Measurements from ENCODE around the gene VAMP4.
"Not testable (repeated sequence)": the region's sequence is repeated elsewhere in the genome, so short reads cannot be mapped to it uniquely, and the experiment has no call there.

Gene VAMP4

GRCh38 chr1:171693541-171693940 is 48.3 kb downstream of the VAMP4 start:
- DNase-seq: not testable (repeated sequence)

GRCh38 chr1:171683870-171684269 is 58.0 kb downstream of the VAMP4 start:
- DNase-seq: no peak

- no peak for DNase-seq
Observed at GRCh38 chr1:171680339-171680738, 61.5 kb downstream of the VAMP4 start.

DNA sequence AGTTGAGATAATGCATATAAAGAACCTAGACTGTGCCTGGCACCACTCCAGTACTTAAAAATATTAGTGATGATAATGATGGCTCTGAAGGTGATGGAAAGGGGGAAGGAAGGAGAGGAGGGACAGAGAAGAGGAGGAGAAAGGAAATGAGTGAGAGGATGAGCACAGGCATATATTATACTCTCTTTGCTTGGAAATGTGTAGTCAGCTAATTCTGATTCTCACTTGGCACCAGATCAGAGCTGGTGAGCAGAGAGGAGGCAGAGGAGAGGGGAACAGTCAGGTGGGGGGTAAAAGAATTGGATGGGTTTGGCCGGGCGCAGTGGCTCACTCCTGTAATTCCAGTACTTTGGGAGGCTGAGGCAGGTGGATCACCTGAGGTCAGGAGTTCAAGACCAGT is 65.0 kb downstream of the VAMP4 start:
- no peak for DNase-seq

DNA sequence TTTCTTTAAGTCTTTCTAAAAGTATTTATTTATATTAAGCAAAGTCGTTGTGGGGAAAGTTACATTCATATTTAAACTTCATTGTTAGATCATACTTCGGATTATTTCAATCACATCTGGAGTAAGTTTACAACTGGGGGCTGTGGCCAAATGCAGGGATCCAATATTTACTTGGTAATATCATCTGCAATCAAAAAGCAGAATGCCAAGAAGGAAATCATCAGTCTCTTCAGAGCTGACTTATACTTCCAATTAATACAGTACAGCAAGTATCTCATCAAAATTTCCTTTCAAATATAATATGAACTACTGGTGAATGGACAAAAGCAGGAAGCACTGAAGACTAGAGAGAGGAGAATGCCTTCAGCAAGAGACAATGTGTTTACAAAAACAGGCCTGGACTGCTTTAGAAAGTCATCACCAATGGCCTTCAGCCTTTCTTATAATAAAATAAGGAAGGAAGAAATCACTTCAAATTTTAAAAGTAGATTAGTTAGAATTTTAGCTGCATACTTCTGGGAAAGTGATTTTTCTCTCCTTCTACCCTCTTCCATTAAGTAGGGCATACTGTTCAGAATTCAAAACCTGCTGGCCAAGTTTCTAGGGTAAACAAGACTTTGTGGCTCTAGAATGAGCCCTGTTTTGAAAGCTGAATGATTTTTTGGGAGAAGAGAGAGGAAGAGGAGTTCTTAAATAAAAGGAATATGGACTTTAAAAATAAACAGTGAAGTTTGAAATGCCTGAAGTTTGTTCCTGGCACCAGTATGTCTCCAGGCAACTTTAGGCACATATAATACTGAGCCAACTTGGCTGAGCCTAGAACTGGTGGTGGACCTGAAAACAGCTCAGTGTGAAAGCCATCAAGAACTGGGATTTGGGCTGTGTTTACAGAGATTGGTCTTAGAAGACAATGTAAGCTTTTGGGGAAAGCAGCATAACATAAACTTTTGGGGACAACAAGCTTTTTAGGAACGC is 67.1 kb downstream of the VAMP4 start:
- DNase-seq: no peak

DNA sequence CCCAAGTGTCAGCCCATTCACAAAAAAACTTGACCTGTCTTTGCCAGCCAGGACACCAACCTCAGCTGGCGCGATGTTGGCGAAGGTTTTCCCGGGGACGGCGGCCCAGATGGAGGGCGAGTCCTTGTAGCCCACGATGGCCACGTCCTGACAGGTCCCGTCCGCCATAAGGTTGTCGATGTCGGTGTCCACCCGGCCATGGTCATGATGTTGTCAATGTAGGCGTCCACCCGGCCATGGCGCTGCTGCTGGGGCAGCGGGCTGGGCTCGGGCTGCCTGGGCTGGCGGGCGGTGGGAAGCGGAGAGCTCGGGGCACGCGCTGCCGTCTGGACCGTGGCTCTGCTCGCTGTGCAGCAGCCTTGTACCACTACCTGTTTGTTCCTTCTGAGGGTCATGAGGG is 71.1 kb downstream of the VAMP4 start:
- DNase-seq: no peak

DNA sequence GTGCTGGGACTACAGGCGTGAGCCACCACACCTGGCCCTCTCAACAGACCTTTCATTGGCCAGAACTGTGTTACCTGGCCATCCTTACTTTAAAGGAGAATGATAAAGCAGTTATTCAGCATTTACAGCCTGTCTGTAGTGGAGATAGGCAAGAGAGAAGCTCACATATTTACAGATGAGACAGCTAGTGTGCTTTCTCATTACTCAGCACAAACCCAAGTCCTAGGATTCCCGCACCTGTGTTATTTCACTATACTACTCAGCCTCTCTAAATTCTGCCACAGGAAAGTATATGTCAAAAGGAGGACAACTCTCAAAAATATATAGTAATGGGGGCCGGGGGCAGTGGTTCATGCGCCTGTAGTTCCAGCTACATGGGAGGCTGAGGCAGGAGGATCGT is 73.5 kb downstream of the VAMP4 start:
- no peak for DNase-seq

DNA sequence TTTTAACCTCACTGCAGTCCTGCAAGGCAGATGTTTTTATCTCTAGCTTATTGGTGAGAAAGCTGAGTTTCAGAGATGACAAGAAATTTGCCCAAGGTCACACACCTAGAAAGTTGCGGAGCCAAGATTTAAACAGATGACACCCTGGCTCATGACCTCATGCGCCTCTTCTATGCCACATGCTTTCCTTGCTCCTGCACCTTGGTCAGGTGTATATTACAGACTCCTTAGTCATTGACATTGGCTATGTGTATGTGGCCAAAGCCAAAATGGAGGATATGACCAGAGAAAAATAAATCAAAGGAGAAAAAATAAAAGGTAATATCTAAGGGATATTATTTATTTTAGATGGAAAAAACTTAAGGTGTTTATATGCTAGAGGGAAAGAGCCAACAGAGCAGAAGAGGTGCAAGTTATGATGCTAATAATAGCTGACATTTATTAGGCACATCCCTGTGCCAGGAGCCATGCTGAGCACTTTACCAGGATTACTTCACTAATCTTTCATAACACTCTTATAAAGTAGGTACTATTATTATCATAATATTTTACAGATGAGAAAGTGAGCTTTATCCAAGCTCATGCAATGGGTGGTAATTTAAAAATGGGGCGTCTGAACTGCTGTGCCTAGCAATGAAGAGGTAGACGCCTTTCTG is 75.6 kb downstream of the VAMP4 start:
- no peak for DNase-seq

GRCh38 chr1:171664976-171665375 is 76.9 kb downstream of the VAMP4 start:
- no peak for DNase-seq

DNA sequence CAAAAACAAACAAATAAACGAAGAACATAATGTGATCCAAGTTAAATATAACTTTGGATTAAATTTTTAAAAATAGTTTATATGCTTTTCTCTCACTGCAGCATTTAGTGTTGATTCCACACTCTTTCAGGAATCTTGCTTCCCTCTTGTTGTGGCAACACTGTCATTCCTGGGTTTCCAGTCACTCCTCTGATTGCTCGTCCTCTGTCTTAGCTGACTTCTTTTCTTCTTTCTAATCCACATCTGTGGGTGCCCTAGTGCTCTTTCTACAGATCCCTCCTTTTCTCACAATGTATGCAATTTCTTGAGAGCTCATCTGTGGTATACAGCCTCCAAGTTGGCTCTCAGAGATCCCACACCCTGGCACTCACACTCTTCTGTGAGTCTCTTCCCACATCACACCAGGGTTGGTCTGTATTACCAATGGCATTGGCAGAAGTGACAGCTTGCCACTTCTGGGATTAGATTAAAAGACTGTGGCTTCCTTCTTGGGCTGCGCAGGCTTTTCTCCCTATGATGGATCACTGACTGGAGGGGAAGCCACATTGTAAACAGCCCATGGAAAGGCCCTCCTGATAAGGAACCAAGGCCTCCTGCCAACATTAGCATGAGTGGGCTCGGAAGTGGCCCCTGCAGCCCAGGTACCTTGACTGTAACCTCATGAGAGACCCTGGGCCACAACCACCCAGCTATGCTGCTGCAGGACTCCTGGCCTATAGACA is 77.8 kb downstream of the VAMP4 start:
- no peak for DNase-seq

DNA sequence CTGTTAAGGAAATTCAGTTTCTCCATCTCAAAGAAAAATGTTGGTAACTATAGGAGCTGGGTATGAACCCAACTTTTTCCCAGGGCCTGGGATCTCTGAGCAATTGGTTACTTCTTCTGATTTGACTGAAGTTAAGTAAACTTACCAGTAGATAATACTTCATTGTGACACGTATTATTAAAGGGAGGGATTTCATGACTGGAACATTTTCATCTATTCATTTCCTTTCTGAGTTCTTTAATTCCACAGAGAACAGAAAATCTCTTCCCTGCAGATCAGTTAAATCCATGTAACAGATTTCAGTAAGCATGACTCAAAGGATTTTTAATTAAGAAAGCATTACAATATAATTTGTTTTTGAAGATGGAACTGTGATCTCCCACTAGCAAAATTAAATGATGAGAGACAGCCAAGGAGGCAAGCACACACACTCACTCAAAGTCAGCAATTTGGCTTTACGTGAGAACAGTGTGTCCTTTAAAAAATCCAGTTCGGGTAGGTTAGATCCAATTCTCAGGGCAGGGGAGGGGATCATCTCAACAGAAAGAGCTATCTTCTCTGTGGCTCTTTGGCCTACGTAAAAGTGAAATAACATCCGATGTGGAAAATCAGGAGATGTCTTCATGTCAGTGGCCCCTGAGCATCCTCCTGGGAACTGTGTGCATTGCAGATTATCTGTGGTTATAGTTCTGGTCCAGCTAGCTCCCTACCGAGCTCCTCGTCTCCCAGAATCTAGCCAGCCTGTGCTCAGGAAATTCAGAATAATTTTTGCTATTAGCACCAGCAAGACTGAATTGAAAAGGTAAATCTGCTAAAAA is 78.6 kb downstream of the VAMP4 start:
- no peak for DNase-seq

DNA sequence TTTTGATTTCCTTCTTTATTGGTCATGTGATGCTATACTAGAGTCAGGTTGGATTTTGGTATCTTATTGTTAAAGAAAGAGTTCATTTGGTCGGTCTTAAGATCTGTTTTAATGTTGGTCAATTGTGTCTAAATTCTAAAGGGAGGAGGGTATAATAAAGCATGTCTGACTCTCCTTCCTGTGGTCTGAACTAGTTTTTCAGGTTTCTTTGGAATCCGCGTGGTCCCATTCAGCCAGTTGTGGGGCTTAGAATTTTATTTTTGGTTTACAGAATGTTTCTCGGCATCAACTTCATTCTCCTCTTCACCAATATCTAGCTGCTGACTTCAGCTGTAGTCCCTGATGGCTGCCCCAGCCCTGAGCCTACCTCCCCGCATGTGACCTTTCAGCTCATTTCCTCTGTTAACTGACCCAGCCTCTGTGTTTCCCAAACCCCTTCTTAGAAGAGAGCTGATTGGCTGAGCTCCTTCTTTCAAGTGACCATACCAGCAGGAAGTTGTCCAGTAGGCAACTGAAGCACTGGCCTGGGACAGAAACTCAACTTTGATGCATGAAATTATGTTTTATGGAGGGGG is 80.7 kb downstream of the VAMP4 start:
- DNase-seq: no peak

DNA sequence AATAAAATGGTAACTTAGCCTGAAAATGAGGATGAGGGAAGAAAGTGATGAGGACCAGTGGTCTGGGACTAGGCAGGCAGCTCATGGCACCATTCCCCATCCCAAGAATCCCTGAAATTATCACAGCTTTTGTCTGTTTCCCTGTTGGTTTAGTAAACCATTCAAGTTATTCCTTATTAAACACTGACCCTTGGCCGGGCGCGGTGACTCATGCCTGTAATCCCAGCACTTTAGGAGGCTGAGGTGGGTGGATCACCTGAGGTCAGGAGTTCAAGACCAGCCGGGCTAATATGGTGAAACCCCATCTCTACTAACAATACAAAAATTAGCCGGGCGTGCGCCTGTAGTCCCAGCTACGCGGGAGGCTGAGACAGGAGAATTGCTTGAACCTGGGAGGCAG is 85.7 kb downstream of the VAMP4 start:
- DNase-seq: not testable (repeated sequence)

DNA sequence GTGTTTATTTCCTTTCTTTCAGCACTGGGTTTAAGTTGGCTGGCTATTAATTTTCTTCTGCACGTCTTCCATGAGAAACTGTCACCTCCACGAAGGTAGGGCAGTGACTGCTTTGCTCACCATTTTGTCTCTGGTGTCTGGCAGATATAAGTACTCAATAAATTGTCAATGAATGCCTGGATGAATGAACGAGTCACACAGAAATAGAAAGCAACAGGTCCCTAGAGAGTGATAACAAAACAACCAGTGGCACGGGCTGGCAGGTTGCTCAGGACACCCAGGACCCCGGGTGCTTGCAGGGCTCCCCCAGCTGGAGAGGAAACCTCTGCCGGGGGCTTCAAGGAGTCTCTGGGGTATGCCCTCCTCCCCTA is 86.1 kb downstream of the VAMP4 start:
- no peak for DNase-seq

DNA sequence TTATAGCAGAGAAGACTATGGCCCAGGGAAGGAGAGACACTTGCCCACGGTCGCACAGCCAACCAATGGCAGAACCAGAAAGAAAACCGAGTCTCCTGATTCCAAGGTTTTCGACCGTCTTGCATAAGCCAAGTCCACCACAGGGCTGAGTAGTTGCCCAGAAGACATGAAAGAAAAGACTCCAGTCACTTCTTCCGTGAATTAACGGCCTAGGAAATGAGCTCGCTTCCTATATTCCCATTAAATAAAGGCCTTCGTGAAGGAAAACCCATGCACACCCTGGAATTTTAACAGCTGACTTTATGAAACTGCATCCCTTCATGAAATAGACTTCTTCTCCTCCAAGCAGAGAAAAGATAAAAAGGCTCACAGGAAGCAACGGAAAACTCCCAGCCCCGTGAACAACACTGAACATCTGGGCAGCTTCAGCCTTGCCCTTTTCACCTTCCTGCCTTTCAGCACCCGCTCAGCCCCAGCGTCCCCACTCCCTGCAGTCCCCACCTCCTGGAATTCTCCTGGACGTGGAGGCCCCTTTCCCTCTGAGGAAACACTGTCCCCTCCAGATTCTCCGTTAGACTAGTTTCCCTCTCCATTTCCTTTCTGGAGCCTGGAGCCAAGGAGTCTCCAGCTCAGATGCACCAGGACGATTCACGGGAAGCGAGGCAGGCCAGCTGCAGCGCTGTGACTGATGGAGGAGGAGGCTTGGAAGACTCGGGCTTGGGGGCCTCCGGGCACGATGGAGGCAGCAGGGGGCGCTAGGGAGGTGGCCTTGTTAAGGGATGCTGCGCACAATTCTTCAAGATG is 86.7 kb downstream of the VAMP4 start:
- DNase-seq: peak in 1 of 2 experiments; percentile 17

GRCh38 chr1:171654201-171654941 is 87.5 kb downstream of the VAMP4 start:
- no peak for DNase-seq

- DNase-seq: no peak
Observed at GRCh38 chr1:171653796-171654195, 88.1 kb downstream of the VAMP4 start.

GRCh38 chr1:171652234-171652822 is 89.5 kb downstream of the VAMP4 start, which contains the start of gene MYOC:
Gene MYOC (minus strand): TSS chr1:171652688. CDS start chr1:171652611, 77 bp downstream.
- DNase-seq: no peak

All from AML-193 (cell line).